HG03354 (cell line): ENCODE results near the gene SPHK1.

Experiments
- ATAC-seq: cut with Tn5 transposase; IDR thresholded peaks from one replicate; pipeline ENCODE4 v1.9.1; 2021; ENCODE audit warnings: mild to moderate bottlenecking; ENCODE audit not compliant: unreplicated experiment, poor library complexity, severe bottlenecking

The SPHK1 gene

DNA sequence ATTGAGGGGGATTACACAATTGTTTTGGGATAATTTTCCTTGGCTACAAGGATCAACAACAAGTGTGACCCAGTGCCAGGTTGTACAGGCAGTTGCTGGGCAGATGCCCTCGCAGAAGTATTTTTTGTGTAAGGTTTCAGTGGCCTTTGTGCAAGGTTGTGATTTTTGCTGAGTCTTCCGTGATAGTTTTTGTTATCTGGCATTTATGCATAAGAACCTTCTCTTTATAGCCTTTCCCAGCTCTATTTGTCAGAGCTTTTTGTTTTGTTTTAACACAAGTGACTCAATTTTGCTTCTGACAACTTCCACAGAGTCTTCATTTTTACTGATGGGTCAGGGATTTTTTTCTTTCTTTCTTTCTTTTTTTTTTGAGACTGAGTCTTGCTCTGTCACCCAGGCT is 23.9 kb upstream of the SPHK1 start:
- no peak for ATAC-seq

DNA sequence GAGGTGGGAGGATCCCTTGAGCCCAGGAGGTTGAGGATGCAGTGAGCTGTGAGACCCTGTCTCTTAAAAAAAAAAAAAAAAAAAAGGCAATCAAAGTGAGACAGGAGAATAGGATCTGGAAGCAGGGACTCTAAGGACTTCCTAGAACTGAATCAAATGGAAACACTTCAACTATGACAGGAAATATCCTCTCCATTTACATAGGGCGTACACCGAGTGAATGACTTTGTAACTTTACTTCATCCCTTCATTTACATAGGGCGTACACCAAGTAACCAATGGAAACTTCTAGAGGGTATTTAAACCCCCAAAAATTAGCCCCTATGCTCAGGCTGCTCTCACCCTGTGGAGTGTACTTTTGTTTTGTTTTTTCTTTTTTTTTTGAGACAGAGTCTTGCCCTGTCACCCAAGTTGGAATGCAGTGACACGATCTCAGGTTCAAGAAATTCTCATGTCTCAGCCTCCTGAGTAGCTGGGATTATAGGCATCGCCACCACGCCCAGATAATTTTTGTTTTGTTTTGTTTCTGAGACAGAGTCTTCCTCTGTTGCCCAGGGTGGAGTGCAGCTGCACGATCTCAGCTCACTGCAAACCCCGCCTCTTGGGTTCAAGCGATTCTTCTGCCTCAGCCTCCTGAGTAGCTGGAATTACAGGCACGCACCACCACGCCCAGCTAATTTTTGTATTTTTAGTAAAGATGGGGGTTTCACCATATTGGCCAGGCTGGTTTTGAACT is 21.1 kb upstream of the SPHK1 start:
- ATAC-seq = no peak

DNA sequence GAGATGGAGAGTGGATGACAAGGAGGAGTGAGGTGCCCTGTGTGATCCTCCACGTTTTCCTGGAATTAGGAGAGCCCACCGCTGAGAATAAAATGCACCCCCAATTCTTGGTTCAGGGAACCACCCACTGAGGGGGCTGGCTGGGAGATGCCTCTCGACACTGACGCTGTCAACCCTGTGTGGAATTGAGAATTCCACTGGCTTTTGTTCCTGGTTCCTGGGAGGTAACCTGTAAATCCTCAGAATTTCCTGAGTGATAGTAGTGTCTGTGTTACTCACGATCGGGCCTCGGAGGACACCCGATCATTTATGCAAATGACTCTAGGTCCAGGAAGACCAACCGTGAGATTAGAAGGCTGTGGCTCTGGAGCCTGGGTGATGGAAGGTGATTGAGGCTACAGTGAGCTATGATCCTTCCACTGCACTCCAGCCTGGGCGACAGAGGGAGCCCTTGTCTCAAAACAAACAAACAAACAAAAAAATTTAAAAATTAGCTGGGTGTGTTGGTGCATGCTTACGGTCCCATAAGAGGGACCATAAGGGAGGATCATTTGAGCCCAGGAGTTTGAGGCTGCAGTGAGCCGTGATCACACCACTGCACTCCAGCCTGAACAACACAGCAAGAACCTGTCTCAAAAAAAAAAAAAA is 19.0 kb upstream of the SPHK1 start:
- no peak for ATAC-seq

DNA sequence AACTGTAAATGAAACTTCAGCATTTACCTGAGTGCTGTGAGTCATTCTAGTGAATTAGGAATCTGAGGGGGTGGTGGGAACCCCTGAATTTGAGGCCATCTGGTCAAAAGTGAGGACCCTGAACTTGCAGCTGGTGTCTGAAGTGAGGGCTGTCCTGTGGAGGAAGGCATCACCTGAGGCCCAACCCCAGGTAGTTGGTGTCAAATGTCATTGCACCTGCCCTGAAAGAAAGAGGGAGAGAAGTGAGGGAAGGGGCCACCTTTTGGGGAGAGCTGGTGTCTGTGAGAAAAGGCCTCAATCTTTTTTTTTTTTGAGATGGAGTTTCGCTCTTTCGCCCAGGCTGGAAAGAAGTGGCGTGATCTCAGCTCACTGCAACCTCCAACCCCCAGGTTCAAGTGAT is 18.2 kb upstream of the SPHK1 start:
- ATAC-seq = no peak

DNA sequence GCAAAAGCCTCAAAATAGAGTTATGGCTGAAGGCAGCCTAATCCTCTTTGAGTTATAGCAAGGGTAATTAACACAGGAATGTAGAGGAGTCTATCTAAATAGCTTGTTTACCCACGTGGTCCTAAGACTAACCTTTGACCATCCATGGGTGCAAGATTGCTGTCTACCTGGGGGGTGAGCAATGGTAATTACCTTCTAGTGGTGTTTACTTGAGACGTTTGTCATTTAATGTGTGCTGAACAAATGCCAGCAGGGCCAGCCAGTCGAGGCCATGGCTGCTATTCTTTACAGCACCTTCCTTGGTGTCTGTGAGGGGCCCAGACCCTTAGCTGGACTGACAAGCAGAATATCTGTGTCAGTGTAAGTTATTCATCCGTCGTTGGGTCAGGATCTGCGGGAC is 16.8 kb upstream of the SPHK1 start:
- ATAC-seq = no peak

DNA sequence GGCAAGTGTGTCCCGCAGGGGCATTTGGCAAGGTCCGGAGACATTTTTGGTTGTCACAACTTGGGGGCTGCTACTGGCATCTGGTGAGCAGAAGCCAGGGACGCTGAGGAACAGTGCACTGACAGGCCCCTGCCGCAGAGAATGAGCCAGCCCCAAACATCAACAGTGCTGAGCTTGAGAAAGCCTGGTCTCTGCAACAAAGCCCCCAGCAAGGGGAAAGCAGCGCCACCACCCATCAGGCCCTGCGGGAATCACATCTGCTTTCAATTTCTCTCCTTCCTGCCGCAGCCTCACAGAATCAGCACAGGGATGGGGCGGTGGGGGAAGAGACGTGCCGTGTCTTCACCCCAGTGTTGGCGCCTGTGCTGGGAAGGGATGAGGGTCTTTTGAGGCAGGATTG is 15.9 kb upstream of the SPHK1 start:
- no peak for ATAC-seq

DNA sequence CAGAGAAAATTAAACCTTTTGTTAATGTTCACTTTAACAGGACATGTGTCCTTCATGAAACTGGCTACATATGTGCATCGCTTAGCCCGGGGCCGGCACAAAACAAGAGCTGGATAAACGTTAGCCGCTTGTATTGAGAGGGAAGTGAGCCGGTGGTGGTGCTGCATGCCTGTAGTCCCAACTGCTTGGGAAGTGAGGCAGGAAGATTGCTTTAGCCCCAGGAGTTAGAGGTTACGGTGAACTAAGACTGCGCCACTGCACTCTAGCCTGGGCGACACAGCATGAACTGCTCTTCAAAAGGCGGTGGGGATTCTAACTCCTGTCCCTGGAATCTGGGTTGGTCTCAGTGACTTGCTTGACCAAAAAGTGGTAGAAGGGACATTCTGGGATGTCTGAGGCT is 15.0 kb upstream of the SPHK1 start:
- ATAC-seq = no peak

DNA sequence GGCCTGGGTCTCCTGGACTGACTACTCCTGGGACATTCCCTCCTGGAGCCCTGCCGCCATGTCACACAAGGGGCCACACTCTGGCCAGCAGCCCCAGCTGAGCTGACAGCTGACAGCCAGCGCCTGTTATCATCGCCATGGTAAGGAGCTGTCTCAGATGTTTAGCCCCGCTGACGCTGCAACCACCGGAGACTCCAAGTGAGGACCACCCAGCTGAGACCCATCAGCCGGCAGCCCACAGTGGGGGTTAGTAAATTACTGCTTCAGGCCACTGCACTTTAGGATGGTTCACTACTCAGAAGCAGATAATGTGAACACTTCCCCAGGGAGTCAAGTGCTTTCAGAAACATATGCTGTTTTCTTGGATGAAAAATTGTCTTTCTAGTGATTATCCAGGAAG is 14.6 kb upstream of the SPHK1 start:
- ATAC-seq = no peak

DNA sequence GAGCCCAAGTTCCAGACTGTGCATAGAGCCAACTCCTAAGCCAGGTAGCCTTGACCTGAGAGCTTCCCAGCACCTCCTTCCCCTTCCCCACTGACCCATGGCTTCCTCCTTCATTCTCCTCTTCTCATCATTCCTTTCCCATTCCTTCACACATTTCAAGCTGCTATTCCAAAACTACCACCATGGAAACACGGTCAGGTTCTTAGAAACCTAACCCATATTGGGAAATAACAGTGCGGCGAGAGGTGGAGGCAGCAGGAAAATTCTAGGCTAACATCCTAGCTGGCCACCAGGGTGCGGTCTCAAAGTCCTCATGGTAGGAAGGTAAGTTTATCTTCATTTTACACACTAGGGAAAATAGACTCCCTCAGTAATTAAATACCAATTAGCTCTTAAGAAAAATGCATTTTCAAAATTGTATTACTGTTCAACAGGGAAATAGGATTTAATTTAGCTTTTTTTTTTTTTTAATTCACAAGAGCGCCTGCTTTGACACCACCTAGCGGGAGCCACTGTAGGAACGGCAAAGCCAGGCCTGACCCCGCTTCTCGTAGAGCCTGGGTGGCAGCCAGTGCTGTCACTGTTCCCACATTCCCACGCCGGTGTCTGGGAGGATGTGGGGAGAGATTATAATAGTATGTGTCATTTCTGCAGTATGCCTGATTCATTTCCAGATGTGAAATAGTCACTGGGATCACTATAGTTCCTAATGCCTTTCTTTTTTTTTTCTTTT is 14.0 kb upstream of the SPHK1 start:
- ATAC-seq = no peak

DNA sequence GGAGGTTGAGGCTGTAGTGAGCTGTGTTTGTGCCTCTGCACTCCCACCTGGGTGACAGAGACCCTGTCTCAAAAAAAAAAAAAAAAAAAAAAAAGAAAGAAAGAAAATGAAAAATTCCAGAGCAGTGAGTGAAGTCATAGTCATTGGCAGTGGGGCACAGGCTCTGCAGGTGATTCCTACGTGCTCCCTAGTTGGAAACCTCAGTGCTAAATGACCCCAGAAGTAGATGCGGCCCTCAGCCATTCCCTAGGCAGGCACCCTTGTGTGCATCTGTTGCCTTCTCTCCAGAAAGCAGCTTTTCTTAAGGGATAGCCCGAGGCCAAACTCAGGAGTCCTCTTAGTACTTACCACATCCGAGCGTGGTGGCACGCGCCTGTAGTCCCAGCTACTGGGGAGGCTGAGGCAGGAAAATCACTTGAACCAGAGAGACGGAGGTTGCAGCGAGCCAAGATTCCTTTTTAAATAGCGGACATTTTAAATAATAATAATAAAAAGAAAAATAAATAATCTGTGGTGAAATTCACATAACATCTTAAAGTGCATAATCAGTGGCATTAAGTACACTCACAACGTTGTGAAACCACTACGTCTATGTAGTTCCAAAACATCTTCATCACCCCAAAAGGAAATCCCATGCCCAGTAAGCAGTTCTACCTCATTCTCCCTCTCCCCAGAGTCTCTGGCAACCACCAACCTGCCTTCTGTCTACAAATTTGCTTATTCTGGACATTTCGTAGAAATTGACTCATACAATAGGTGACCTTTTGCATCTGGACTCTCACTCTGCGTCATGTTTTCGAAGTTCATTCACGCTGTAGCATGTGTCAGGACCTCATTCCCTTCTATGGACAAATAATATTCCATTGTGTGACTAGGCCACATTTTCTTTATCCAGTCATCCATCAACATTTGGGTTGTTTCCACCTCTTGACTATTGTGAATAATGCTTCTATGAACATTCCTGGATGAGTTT is 12.5 kb upstream of the SPHK1 start:
- ATAC-seq = no peak

DNA sequence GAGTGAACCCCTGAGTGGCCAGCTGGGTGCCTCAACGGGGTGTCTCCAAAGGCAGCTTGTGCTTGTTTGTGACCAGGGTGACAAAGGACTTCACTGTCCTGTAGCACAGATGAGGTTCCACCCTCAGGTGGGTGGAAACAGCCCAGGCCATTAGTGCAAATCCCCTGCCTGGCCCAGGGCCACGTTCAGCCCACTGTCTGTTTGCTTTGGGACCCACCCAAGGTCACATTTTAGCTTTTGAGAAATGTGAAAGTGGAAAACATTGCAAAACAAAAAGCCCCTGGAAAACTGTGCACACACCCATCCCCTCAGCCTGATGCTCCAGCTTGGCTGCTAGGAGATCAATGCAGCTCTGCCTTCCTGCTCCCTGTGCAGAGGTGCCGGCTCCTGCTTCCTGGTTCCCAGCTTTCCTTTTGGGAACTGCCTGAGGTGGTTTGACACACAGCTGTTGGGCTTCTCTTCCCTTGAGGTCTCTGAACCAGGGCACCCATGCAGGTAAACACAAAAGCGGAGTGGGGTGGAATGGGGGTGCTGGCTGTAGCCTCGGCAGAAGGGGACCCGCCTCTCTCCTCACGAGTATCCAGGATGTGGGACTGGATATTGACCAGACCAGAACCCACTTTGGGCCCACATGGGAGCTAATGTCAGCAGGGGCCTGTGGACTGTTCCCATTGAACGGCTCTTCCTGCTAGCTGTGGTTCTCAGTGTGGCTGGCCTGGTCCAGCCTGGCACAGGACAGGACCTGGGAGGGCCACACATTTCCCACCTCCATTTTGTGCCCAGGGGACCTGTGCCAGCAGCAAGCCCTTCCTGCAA is 7.9 kb upstream of the SPHK1 start:
- ATAC-seq = no peak

DNA sequence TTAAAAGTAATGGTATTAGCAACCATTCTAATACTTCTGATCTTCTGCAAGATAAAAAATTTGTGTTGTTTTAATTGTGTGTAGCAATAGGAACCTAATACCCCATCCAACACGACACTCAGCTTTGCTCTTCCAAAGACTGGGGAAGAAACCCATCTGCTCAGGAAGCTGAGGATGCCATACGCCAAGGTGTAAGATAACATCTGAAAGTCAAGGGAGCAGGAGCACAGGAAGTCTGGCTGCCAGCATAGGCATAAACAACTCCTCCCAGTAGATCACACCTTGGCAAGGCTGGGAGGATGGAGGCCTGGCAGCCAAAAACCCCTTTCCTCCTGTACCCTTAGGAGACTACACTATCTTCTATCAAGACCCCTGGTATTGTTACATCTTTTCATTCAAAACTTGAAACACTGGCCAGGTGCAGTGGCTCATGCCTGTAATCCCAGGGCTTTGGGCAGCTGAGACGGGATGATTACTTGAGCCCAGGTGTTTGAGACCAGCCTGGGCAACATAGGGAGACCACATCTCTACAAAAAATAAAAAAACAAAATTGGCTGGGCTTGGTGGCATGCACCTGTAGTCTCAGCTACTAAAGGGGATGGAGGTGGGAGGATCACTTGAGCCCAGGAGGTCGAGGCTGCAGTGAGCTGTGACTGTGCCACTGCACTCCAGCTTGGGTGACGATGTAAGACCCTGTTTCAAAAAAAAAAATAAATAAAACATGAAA is 5.7 kb upstream of the SPHK1 start:
- ATAC-seq = no peak

DNA sequence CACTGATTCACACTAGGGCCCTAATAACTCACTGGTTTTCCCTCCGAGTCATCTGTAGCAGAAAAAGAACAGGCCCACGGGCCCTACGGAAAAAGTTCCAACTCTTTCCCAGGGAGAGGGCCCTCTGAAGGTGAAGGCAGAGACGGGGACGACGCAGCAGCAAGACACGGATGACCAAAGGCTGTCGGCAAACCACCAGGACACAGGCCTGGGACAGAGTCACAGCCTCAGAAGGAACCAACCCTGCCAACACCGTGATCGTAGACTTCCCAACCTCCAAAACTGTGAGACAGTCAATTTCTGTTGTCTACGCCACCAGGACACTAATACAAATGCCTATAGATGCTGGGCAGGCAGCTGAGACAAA is 5.2 kb upstream of the SPHK1 start:
- no peak for ATAC-seq

DNA sequence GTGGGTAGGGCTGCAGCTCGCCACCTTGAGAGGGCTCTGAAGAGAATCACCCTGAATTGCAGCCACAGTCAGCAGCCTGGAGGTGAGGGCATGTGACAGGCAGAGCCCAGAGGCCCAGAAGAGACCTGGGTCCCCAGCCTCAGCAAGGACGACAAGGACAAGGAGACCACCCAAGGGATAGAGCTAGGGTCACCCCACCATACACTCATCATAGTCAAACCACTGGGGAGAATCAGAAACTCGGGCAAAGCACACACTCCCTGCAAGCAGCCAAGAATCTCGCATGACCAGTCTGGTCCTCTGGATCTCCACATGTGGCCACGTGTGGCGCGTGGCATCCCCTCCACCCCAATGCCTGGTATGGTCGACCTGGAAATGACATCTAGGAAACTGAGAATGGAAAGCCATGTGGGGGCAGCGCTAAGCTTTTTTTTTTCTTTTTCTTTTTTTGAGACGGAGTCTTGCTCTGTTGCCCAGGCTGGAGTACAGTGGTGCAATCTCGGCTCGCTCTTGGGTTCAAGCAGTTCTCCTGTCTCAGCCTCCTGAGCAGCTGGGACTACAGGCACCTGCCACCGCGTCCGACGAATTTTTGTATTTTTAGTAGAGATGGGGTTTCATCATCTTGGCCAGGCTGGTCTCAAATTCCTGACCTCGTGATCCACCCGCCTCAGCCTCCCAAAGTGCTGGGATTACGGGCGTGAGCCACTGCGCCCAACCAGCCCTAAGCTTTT is 4.6 kb upstream of the SPHK1 start:
- no peak for ATAC-seq

DNA sequence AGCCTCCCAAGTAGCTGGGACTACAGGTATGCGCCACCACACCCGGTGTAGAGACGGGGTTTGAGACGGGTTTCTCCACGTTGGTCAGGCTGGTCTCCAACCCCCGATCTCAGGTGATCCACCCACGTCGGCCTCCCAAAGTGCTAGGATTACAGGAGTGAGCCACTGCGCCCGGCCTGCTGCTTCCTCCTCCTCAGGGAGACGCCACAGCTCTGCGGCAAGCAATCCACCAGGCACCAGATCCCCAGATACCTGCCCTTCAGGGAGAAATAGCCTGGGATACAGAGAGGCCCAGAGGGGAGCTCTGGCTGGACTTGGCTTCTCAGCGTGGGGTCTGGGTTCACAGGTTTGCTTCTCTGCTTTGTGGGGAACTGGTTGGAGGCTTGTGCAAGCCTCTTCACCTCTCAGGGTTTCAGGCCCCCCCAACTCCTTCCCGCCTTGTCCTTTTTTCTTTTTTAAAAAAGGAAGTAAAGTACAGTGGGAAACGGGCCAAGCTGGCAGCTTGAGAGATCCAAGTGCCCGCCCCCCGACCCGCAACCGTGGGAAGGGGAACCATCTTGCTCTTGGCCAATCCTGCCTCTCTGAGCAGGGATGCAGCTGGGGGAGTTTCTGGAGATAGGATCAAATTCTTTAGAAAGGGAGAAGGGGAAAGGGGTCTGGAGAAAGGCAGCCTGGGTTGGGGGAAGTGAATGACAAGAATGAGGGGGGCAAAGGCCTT is 2.6 kb upstream of the SPHK1 start:
- ATAC-seq = no peak

DNA sequence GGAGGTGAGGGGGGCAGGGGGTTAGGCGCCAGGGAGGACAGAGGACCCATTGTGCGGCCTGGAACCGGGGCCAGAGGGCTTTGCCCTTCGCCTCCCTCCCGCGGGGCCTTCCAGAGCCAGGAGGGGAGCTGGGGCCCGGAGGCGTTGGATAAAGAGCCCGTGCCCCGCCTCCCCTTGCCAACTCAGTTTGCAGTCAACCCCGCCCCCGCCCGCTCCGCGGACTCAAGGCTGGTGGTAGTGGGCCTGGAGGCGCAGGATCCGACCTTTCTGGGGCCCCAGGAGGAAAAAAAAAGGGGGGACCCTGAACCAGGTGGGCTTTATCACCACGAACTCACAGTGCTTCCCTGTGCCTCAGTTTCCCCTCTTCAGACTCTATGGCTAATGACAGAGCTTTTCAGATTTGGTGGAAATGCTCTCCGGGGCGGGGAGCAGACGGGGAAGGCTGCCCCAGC is 2.0 kb upstream of the SPHK1 start:
- no peak for ATAC-seq

DNA sequence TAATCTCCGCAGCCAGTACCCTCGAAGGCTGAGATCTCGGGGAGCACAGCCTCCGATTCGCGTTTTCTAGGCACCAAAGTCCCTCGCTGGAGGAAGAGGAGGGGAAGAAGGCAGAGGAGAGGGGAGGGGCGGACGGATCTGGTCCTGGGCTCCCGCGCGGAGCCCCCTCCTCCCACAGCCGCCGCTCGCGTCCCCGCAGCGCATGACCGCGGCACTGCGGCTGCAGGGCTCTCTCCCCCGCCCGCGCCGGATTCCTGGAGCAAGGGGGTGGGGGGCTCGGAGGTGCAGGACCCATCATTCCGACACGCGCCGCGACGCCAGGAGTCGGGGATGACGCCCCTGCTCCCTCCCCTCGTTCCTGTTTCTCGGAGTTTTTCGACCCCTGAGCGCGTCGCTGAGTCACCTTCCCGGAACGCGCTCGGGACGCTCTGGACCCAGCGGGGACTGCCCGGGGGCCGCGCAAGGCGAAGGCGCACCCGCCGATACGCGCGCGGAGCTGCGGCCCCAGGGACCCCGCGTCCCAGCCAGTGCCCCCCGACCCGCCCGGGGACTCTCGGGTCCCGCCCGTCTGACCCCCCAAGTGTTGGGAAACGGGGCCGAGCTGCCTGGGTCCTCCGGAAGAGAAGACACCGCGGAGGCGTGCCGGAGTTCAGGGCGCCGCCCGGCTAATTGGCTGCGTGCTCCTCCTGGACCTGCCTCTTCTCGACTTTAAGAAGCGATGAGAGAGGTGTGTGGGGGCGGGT is 1.4 kb upstream of the SPHK1 start:
- peak; percentile 25 for ATAC-seq
